ENCODE results near the gene CFAP210. TPM values are rescaled to one million over a fixed set of nuclear protein-coding genes. Genes with fewer than 3 reads are reported as not detected.
A peak's percentile ranks its signal among the peaks of the same experiment; 100 is the strongest.

CFAP210 gene
- total and polyA plus RNA-seq, 2 experiments from 2014 or later = 3.7 TPM; not detected in 1

- H3K4me2 ChIP-seq = no peak overlapping the region
Observed at GRCh38 chr2:169729274-169729605, 35.0 kb upstream of the CFAP210 start.

More at GRCh38 chr2:169729274-169729605, 35.0 kb upstream of the CFAP210 start:
- Mint-ChIP-seq H3K27me3 (ENCODE audit: insufficient read depth, low read depth, poor library complexity) (peaks cover 9% of the 10 kb centered on the region), H3K27ac (no peak overlapping the region), H3K36me3 (ENCODE audit: low read depth) (no peaks in the 10 kb centered on the region), H3K4me3 (no peak overlapping the region), H3K9me3 (no peaks in the 10 kb centered on the region), H3K4me1 (peaks cover 11% of the 10 kb centered on the region; the same call in 2 of the 3 replicates)
- no peaks in the 10 kb centered on the region for H3K79me2 ChIP-seq (replicated peaks; ENCODE audit: insufficient read depth)
- H3K4me1 ChIP-seq (ENCODE audit: insufficient read depth) = no peaks in the 10 kb centered on the region
- H3F3A ChIP-seq (replicated peaks; ENCODE audit: low read depth) = 0 out of 2 replicates have a peak, but pooled peaks cover 3% of the 10 kb centered on the region
- DNase-seq (ENCODE audit: low spot score) (peak; percentile 16), ATAC-seq (no peak)
- no peaks in the 10 kb centered on the region for H4K20me1 ChIP-seq (replicated peaks; ENCODE audit: insufficient read depth)
- no peak overlapping the region for H2AFZ ChIP-seq
- H3K9me2 ChIP-seq (ENCODE audit: insufficient read depth) = no peaks in the 10 kb centered on the region
- H3K36me3 ChIP-seq (ENCODE audit: insufficient read depth) = no peaks in the 10 kb centered on the region
- no peak for TF ChIP-seq EZH2 (IDR thresholded peaks at IDR 0.05; ENCODE audit: low read depth, unreplicated experiment)
- TF ChIP-seq NANOG (IDR thresholded peaks at IDR 0.05; ENCODE audit: borderline replicate concordance) = no peak
- TF ChIP-seq ZNF114 (CRISPR knock-in tag; IDR thresholded peaks at IDR 0.05) = no peak
- TF ChIP-seq EZH2phosphoT487 (IDR thresholded peaks at IDR 0.05; ENCODE audit: unreplicated experiment) = no peak
- TF ChIP-seq POLR2AphosphoS5 (IDR thresholded peaks at IDR 0.05; ENCODE audit: low read depth) = no peak
- TF ChIP-seq STAT1 (IDR thresholded peaks at IDR 0.05; ENCODE audit: unreplicated experiment) = no peak
- no peak for TF ChIP-seq REST (IDR thresholded peaks at IDR 0.05; ENCODE audit: unreplicated experiment)
- TF ChIP-seq CTCF (conservative IDR thresholded peaks at IDR 0.05; ENCODE audit: low read depth in 2 of 2) = no peak
- no peak for TF ChIP-seq ZNF462 (CRISPR knock-in tag; IDR thresholded peaks at IDR 0.05)
- no peak overlapping the region for H3K4me3 ChIP-seq
- no peak overlapping the region for H3K27ac ChIP-seq (ENCODE audit: low read depth)
- peaks cover 7% of the 10 kb centered on the region for H3K27me3 ChIP-seq (ENCODE audit: insufficient read depth)
